ENCODE measurements around the gene ZNF532. TPM values are rescaled to one million over a fixed set of nuclear protein-coding genes. Genes with fewer than 3 reads are reported as not detected.

The ZNF532 gene
- total RNA-seq, 1 donor from 2014 or later: 41.3 TPM

GRCh38 chr18:58951986-58952702, 87.5 kb downstream of the ZNF532 start:
- FAIRE-seq: no peak

GRCh38 chr18:58952858-58953257, 88.2 kb downstream of the ZNF532 start:
- H3K4me3 ChIP-seq (ENCODE audit: low read depth, low read length): no peak overlapping the region
- no peak for TF ChIP-seq CTCF (IDR thresholded peaks at IDR 0.05; ENCODE audit: insufficient read depth, low read length, severe bottlenecking)
- FAIRE-seq: no peak
- DNase-seq (ENCODE audit: low read depth): no peak
- H3K27me3 ChIP-seq (ENCODE audit: control insufficient read depth, insufficient read depth, low read length): no peaks in the 10 kb centered on the region
- peaks cover 9% of the 10 kb centered on the region for H3K36me3 ChIP-seq (ENCODE audit: control insufficient read depth, insufficient read depth, low read length)

More at GRCh38 chr18:58951986-58952702, 87.5 kb downstream of the ZNF532 start:
- Histone ChIP-seq H3K27me3 (ENCODE audit: control insufficient read depth, insufficient read depth, low read length) (no peaks in the 10 kb centered on the region), H3K36me3 (ENCODE audit: control insufficient read depth, insufficient read depth, low read length) (peaks cover 9% of the 10 kb centered on the region), H3K4me3 (ENCODE audit: low read depth, low read length) (no peak overlapping the region)
- TF ChIP-seq CTCF (IDR thresholded peaks at IDR 0.05; ENCODE audit: insufficient read depth, low read length, severe bottlenecking): no peak
- DNase-seq (ENCODE audit: low read depth): no peak

GRCh38 chr18:58953627-58954026, 89.0 kb downstream of the ZNF532 start:
- DNase-seq (ENCODE audit: low read depth) (no peak), FAIRE-seq (no peak)
- H3K36me3 ChIP-seq (ENCODE audit: control insufficient read depth, insufficient read depth, low read length): peaks cover 7% of the 10 kb centered on the region
- H3K27me3 ChIP-seq (ENCODE audit: control insufficient read depth, insufficient read depth, low read length): no peaks in the 10 kb centered on the region
- H3K4me3 ChIP-seq (ENCODE audit: low read depth, low read length): no peak overlapping the region
- no peak for TF ChIP-seq CTCF (IDR thresholded peaks at IDR 0.05; ENCODE audit: insufficient read depth, low read length, severe bottlenecking)

GRCh38 chr18:58955001-58955400, 90.3 kb downstream of the ZNF532 start:
- DNase-seq (ENCODE audit: low read depth) (no peak), FAIRE-seq (no peak)
- H3K27me3 ChIP-seq (ENCODE audit: control insufficient read depth, insufficient read depth, low read length): no peaks in the 10 kb centered on the region
- no peak overlapping the region for H3K4me3 ChIP-seq (ENCODE audit: low read depth, low read length)
- TF ChIP-seq CTCF (IDR thresholded peaks at IDR 0.05; ENCODE audit: insufficient read depth, low read length, severe bottlenecking): no peak
- H3K36me3 ChIP-seq (ENCODE audit: control insufficient read depth, insufficient read depth, low read length): peaks cover 7% of the 10 kb centered on the region

GRCh38 chr18:58955738-58956137, 91.1 kb downstream of the ZNF532 start:
- no peaks in the 10 kb centered on the region for H3K27me3 ChIP-seq (ENCODE audit: control insufficient read depth, insufficient read depth, low read length)
- H3K36me3 ChIP-seq (ENCODE audit: control insufficient read depth, insufficient read depth, low read length): peaks cover 7% of the 10 kb centered on the region
- FAIRE-seq (no peak), DNase-seq (ENCODE audit: low read depth) (no peak)
- no peak overlapping the region for H3K4me3 ChIP-seq (ENCODE audit: low read depth, low read length)
- no peak for TF ChIP-seq CTCF (IDR thresholded peaks at IDR 0.05; ENCODE audit: insufficient read depth, low read length, severe bottlenecking)

GRCh38 chr18:58958628-58959027, 94.0 kb downstream of the ZNF532 start:
- H3K36me3 ChIP-seq (ENCODE audit: control insufficient read depth, insufficient read depth, low read length): peaks cover 5% of the 10 kb centered on the region

More at GRCh38 chr18:58958628-58959027, 94.0 kb downstream of the ZNF532 start:
- no peak for TF ChIP-seq CTCF (IDR thresholded peaks at IDR 0.05; ENCODE audit: insufficient read depth, low read length, severe bottlenecking)
- FAIRE-seq (no peak), DNase-seq (ENCODE audit: low read depth) (no peak)
- Histone ChIP-seq H3K4me3 (ENCODE audit: low read depth, low read length) (no peak overlapping the region), H3K27me3 (ENCODE audit: control insufficient read depth, insufficient read depth, low read length) (no peaks in the 10 kb centered on the region)

Measured in bronchial epithelial cell (primary cell).